ENCODE data around the gene EPB41L5. TPM values are rescaled to one million over a fixed set of nuclear protein-coding genes. Genes with fewer than 3 reads are reported as not detected.
"Not testable (repeated sequence)": the region's sequence is repeated elsewhere in the genome, so short reads cannot be mapped to it uniquely, and the experiment has no call there.

The EPB41L5 gene
- total RNA-seq = 10 to 100 TPM in 1 of 2 experiments, 1 to 10 TPM in 1; 9.2 to 12.3 TPM
- 1 to 10 TPM; 3.4 to 4.4 (median 3.6) TPM for polyA plus RNA-seq
- total RNA-seq = 9.8 to 27.5 (median 19.0) reads per million in 6 experiments

DNA sequence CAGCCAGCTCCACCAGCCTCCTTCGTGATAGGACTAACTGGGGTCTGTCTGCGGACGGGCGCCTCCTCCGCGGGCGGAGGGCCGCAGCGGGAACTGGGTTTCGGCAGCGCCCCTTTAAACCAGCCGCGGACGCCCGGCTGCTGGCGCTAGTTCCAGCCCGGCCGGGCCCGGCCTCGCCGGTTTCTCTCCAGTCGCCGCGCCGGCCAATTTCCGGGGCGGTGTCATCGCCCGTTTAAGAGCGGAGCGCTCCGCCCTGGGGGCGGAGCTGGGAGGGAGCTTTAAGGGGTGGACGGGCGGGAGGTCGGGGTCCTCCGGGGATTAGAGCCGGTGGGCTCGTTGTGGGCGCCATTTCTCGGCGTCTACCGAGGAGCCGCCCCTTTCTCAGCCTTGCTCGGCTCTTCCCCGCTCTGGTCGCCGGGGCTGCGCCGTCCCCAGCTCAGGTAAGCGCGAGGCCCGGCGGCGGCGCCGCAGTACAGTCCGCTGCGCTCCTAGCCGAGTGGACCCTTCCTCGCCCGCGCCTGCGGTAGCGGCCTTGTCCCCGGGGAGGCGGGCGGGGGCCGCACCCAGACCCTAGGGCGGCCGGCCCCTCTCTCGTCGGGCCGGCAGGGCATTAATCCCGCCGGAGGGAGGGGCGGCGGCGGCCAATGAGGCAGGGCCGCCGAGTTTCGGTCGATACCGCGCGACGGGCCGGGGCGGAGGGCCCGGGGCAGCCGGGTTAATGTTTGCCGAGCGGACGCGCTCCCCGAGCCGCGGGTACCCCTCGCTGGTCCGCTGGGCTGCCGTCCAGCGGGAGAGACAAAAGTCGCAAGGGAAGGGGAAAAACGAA, at the start of gene EPB41L5:
Gene EPB41L5, plus strand, starts transcription at position 307 of the 826 bp plus-strand sequence. CDS start 6,008 bp downstream, outside the sequence.
- POLR2A ChIA-PET = interaction anchor here (0.5 to 2.5 kb wide), 9 partner anchors 9 to 1637 kb away, joined by 3 to 18 read pairs (median 3); partner anchors contain the start of genes CLASP1 and TMEM177
- ATAC-seq = peak; percentile 88
- Mint-ChIP-seq H3K27me3 (peaks cover 0 to 1% (median 0%) of the 10 kb centered on the region in 5 donors), H3K4me3 (peak within 1 kb of the TSS; percentile 81 to 92 (median 86)), H3K9me3 (no peaks in the 10 kb centered on the region), H3K36me3 (no peaks in the 10 kb centered on the region), H3K4me1 (peaks cover 21 to 34% (median 27%) of the 10 kb centered on the region in 4 donors), H3K27ac (peak within 1 kb of the TSS; percentile 33 to 86 (median 75))
- DNase-seq = peak; percentile 62 to 88 (median 72)

DNA sequence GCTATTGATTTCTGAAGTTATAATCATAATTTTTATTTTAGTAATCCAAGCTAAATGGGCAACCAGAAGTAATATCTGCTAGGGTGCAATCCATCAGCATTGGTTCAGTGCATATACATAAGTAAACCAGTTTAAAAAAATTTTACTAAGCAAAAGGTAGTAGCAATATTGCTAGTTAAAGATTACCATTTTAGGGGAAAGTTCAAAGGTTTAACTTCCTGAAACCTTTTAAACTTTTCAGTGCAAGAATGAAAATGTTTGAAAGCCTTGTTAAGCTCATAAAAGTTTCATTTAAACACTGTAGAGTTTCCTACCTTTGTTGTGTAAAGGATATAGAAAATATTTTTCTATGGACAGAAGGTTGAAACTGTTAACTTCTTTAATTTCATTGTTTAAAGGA, 31.0 kb upstream of the EPB41L5 start:
- Mint-ChIP-seq H3K36me3 (peaks cover 3 to 18% (median 5%) of the 10 kb centered on the region in 3 donors), H3K27me3 (no peaks in the 10 kb centered on the region), H3K4me1 (peaks cover 1 to 8% (median 5%) of the 10 kb centered on the region in 4 donors), H3K9me3 (peaks cover 0 to 4% (median 0%) of the 10 kb centered on the region in 9 donors), H3K4me3 (no peak overlapping the region), H3K27ac (peak overlapping the region in 1 of 10 donors; percentile 12)
- DNase-seq (no peak), ATAC-seq (no peak)
- POLR2A ChIA-PET = no interaction called here

DNA sequence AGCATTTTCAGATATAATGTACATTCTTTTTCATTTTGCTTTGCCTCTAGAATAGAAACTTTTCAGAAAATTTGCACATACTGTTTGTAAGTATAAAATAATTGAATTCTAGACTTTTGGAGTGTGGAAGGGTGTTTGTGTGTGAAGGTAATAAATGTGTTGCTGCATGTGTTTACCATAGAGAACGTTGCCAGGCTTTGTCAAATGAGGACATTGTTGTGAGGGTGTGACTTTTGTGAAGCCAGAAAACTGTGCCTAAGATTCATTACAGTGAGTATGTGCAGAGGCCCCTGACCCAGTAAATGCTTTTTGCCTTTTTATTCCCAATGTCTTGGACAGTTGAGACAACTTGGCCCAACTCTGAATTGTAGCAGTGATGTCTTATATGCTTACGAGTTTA, 30.4 kb upstream of the EPB41L5 start:
- Mint-ChIP-seq H3K4me1 (peaks cover 1 to 8% (median 5%) of the 10 kb centered on the region in 4 donors), H3K27ac (peak overlapping the region in 3 of 10 donors; percentile 12 to 46 (median 22)), H3K9me3 (peaks cover 0 to 4% (median 0%) of the 10 kb centered on the region in 9 donors), H3K4me3 (no peak overlapping the region), H3K36me3 (peaks cover 0 to 12% (median 5%) of the 10 kb centered on the region in 3 donors), H3K27me3 (no peaks in the 10 kb centered on the region)
- ATAC-seq (no peak), DNase-seq (no peak)
- POLR2A ChIA-PET = no interaction called here

DNA sequence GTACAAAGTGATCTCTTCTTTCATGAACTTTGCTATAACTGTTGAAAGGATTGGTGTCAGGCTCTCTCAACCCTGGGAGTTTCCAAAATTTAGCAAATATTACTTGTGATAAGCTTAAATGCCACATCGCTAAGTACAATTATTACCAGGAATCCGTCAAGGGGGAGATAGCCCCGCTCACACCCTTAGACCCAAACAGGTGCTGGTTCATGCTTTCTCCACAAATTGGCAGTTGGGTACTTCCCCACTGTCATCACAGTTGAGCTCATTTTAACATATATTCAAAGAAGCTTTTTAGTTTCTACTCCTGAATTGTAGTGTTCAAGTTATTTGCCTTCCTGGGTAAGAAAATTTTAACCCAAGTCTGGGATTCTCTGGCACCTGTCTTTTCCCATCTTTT, 29.8 kb upstream of the EPB41L5 start:
- H3K4me1 Mint-ChIP-seq = peaks cover 1 to 8% (median 5%) of the 10 kb centered on the region in 4 donors
- peaks cover 0 to 4% (median 0%) of the 10 kb centered on the region in 9 donors for H3K9me3 Mint-ChIP-seq
- H3K27ac Mint-ChIP-seq = peak overlapping the region in 1 of 10 donors; percentile 18
- H3K4me3 Mint-ChIP-seq = no peak overlapping the region
- no peak for ATAC-seq
- no peaks in the 10 kb centered on the region for H3K27me3 Mint-ChIP-seq
- peaks cover 0 to 9% (median 5%) of the 10 kb centered on the region in 3 donors for H3K36me3 Mint-ChIP-seq
- no peak for DNase-seq
- POLR2A ChIA-PET = interaction anchor here (0.6 kb wide), 1 partner anchor 13 kb away, joined by 3 read pairs; no protein-coding TSS in a partner anchor

DNA sequence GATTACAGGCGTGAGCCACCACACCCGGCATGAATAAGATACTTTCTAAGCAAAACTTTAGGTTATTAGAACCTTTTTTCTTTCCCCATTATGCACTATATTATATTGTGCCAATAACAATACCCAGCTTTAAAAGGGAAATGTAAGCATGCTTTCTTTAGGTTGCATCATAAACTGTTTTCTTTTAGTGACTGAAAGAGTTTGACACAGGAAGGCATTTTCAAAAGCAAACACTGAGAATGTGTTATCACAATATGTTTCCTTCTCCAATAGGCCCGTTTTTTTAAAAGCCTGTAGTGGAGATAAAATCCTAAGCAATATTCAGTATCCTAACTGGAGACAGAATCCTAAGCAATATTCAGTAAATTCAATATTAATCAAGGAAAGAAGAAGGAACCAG, 16.7 kb upstream of the EPB41L5 start:
- Mint-ChIP-seq H3K4me1 (no peaks in the 10 kb centered on the region), H3K27me3 (peaks cover 0 to 6% (median 0%) of the 10 kb centered on the region in 5 donors), H3K36me3 (no peaks in the 10 kb centered on the region), H3K9me3 (no peaks in the 10 kb centered on the region), H3K4me3 (no peak overlapping the region), H3K27ac (no peak overlapping the region)
- POLR2A ChIA-PET = interaction anchor here (0.8 kb wide), 1 partner anchor 13 kb away, joined by 3 read pairs; no protein-coding TSS in a partner anchor
- ATAC-seq (no peak), DNase-seq (no peak)

DNA sequence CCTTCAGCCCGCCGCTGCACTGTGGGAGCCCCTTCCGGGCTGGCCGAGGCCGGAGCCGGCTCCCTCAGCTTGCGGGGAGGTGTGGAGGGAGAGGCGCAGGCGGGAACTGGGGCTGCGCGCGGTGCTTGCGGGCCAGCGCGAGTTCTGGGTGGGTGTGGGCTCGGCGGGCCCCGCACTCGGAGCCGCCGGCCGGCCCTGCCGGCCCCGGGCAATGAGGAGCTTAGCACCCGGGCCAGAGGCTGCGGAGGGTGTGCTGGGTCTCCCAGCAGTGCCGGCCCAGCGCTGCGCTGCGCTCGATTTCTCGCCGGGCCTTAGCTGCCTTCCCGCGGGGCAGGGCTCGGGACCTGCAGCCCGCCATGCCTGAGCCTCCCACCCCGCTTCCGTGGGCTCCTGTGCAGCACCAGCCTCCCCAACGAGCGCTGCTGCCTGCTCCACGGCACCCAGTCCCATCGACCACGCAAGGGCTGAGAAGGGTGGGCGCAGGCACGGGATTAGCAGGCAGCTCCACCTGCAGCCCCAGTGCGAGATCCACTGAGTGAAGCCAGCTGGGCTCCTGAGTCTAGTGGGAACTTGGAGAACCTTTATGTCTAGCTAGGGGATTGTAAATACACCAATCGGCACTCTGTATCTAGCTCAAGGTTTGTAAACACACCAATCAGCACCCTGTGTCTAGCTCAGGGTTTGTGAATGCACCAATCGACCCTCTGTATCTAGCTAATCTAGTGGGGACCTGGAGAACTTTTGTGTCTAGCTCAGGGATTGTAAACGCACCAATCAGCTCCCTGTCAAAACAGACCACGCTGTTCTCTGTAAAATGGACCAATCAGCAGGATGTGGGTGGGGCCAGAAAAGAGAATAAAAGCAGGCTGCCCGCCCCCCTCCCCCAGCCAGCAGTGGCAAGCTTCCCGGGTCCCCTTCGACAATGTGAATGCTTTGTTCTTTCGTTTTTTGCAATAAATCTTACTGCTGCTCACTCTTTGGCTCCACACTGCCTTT, 15.7 kb upstream of the EPB41L5 start:
- H3K9me3 Mint-ChIP-seq, H3K36me3 Mint-ChIP-seq, POLR2A ChIA-PET, DNase-seq, H3K27me3 Mint-ChIP-seq, H3K4me1 Mint-ChIP-seq, H3K4me3 Mint-ChIP-seq, ATAC-seq, H3K27ac Mint-ChIP-seq: not testable (repeated sequence)

DNA sequence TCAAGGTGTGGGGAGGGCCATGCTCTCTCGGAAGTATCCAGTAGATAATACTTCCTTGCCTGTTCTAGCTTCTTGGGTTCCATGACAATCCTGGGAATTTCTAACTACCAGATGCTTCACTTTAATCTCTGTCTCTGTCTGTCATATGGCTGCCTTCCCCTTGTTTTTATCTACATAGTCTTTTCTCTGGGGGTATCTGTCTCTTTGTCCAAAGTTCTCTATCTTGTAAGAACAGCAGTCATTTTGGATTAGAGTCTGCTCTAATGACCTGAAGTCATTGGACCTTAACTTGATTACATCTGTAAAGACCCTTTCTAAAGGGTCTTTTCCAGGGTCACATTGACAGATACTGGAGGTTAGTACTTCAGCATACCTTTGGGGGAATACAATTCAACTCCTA, 11.4 kb upstream of the EPB41L5 start:
- POLR2A ChIA-PET = no interaction called here
- Mint-ChIP-seq H3K9me3 (no peaks in the 10 kb centered on the region), H3K4me1 (peaks cover 0 to 4% (median 0%) of the 10 kb centered on the region in 4 donors), H3K27ac (no peak overlapping the region), H3K36me3 (no peaks in the 10 kb centered on the region), H3K4me3 (no peak overlapping the region), H3K27me3 (peaks cover 0 to 2% (median 0%) of the 10 kb centered on the region in 5 donors)
- ATAC-seq (no peak), DNase-seq (no peak)

DNA sequence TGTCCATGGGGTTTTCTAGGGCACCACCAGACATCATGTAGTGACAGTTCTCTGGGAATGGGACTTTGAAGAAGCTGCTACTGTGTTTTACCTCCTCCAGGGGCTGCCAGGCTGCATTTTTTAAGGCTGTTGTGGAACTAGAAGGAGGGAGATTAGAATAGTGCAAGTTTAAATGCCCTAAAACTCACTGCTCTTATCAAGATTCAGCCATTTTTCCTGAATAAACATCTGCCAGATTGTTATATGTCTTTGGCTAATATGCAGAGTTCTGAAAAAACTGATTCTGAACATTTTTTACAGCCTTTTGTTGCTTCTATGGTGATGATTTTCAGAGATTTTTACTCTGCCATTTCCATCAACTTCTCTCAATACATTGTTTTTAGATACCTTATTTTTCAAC, 8.6 kb upstream of the EPB41L5 start:
- POLR2A ChIA-PET = interaction anchor here (0.8 kb wide), 1 partner anchor 9 kb away, joined by 3 read pairs; the partner anchor contains the start of gene EPB41L5
- no peaks in the 10 kb centered on the region for H3K27me3 Mint-ChIP-seq
- DNase-seq (no peak), ATAC-seq (no peak)
- H3K9me3 Mint-ChIP-seq = no peaks in the 10 kb centered on the region
- no peak overlapping the region for H3K27ac Mint-ChIP-seq
- no peaks in the 10 kb centered on the region for H3K36me3 Mint-ChIP-seq
- no peak overlapping the region for H3K4me3 Mint-ChIP-seq
- peaks cover 0 to 4% (median 0%) of the 10 kb centered on the region in 4 donors for H3K4me1 Mint-ChIP-seq

DNA sequence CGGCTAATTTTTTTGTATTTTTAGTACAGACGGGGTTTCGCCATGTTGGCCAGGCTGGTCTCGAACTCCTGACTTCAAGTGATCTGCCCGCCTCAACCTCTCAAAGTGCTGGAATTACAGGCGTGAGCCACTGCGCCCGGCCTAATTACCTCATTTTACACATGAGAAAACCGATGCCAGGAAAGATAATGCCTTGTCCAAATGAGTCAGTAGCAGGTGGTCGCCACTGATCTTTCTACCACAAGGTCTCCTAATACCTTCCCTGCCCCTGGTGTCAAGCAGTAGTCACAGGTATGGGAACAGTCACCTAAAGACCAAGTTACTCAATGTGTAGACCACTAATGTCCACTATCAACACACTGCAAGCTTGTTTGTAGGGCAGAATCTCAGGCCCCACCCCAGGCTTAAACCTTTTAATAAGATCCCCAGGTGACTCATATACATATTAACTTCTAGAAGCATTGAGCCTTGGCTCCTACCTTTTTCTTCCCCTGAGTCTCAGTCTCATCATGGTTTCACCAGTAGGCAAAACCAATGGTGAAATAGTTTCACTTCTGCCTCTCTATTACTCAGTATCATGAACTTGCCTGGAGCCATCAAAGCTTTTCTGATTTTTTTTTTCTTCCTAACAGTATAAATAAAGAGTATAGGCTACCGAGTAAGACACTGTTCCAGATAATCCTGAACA, 6.9 kb upstream of the EPB41L5 start:
- no peak overlapping the region for H3K27ac Mint-ChIP-seq
- H3K9me3 Mint-ChIP-seq = no peaks in the 10 kb centered on the region
- peaks cover 0 to 4% (median 0%) of the 10 kb centered on the region in 4 donors for H3K4me1 Mint-ChIP-seq
- ATAC-seq = no peak
- no peak overlapping the region for H3K4me3 Mint-ChIP-seq
- POLR2A ChIA-PET = no interaction called here
- no peaks in the 10 kb centered on the region for H3K27me3 Mint-ChIP-seq
- no peak for DNase-seq
- no peaks in the 10 kb centered on the region for H3K36me3 Mint-ChIP-seq

DNA sequence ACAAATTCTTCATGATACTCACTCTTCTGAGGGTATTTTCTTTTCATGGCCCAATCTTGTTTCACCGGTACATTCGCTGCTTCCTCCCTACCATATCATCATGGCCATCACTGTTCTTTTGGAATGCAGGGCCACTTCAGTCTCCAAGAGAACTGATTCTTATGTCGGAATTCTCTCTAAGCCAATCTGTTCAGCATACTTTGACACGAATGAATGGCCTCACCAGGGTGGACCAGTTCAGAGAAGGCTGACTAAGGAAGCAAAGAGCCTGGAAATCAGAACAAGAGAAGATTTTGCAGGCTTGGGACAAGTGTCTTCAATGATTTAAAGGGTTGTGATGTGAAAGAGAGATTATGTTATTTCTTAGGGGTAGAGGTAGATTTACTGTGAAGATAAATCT, 5.0 kb upstream of the EPB41L5 start:
- Mint-ChIP-seq H3K36me3 (no peaks in the 10 kb centered on the region), H3K27ac (no peak overlapping the region), H3K9me3 (no peaks in the 10 kb centered on the region), H3K4me3 (no peak overlapping the region), H3K4me1 (peaks cover 7 to 15% (median 12%) of the 10 kb centered on the region in 4 donors), H3K27me3 (peaks cover 0 to 1% (median 0%) of the 10 kb centered on the region in 5 donors)
- ATAC-seq (no peak), DNase-seq (no peak)
- POLR2A ChIA-PET = no interaction called here

DNA sequence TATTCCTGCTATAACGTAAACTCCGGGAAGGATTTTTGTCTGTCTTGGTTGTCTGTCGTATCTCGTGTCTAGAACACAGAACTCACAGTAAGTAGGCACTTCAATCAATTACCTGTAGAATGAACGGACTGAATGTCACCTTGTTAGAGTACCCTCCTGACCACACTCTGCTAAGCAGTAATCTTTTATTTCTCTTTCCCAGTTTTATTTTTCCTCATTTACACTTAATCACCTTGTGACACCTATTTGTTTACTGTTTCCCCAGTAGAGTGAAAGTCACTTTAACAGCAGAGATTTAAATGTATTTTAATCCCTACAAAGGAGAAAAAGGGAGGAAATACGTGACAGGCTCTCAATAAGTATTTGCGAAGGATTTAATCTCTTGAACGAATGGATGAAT, 514 bp upstream of the EPB41L5 start:
- Mint-ChIP-seq H3K27me3 (peaks cover 0 to 1% (median 0%) of the 10 kb centered on the region in 5 donors), H3K4me3 (peak overlapping the region; percentile 79 to 92 (median 82)), H3K4me1 (peaks cover 20 to 34% (median 27%) of the 10 kb centered on the region in 4 donors), H3K9me3 (no peaks in the 10 kb centered on the region), H3K36me3 (no peaks in the 10 kb centered on the region), H3K27ac (peak overlapping the region in 9 of 10 donors; percentile 9 to 85 (median 63))
- POLR2A ChIA-PET = interaction anchor here (0.7 to 2.5 kb wide), 6 partner anchors 9 to 1637 kb away, joined by 3 to 18 read pairs (median 3); partner anchors contain the start of gene CLASP1
- DNase-seq = no peak
- no peak for ATAC-seq

Data from naive thymus-derived CD8-positive, alpha-beta T cell (primary cell).